ENCODE measurements around the gene SSH3.

DNA sequence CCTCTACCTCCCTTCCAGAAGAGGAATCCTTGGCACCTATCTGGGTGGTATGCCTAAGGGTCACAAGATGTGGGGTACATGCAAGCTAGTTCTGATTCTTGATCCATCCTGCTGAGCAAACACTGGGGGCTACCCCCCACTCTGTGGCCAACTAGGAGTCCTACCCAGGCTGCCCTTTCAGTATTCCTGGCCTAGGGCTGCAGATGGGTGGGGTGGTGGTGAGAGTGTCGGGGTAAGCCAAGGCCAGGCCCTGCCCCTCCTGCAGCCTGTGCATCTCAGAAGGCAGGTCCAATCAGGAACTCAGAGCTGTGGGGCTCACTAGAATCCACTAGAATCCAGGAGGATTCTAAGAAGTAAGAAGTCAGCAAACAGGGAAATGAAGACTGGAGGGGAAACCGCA, 10.9 kb downstream of the SSH3 start:
- TF ChIP-seq, protein P1, sequence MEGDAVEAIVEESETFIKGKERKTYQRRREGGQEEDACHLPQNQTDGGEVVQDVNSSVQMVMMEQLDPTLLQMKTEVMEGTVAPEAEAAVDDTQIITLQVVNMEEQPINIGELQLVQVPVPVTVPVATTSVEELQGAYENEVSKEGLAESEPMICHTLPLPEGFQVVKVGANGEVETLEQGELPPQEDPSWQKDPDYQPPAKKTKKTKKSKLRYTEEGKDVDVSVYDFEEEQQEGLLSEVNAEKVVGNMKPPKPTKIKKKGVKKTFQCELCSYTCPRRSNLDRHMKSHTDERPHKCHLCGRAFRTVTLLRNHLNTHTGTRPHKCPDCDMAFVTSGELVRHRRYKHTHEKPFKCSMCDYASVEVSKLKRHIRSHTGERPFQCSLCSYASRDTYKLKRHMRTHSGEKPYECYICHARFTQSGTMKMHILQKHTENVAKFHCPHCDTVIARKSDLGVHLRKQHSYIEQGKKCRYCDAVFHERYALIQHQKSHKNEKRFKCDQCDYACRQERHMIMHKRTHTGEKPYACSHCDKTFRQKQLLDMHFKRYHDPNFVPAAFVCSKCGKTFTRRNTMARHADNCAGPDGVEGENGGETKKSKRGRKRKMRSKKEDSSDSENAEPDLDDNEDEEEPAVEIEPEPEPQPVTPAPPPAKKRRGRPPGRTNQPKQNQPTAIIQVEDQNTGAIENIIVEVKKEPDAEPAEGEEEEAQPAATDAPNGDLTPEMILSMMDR (IDR thresholded peaks at IDR 0.05; ENCODE audit: insufficient read depth, low read length, poor library complexity, severe bottlenecking): no peak
- TF ChIP-seq EZH2phosphoT487 (conservative IDR thresholded peaks at IDR 0.05; ENCODE audit: low read length): no peak

Measured in SU-DHL-6 (cell line).